ENCODE results near the gene FGF7.

- TF ChIP-seq CTCF (IDR thresholded peaks at IDR 0.05; ENCODE audit: low read length), result no peak
- TF ChIP-seq EZH2phosphoT487 (IDR thresholded peaks at IDR 0.05; ENCODE audit: low read length), result no peak
- TF ChIP-seq EZH2 (optimal IDR thresholded peaks at IDR 0.05; ENCODE audit: low read depth, low read length), result no peak
Observed at GRCh38 chr15:49380912-49381311, 42.1 kb upstream of the FGF7 start.

Measured in MM.1S (cell line).